ENCODE results near the gene PRR9. TPM values are rescaled to one million over a fixed set of nuclear protein-coding genes. Genes with fewer than 3 reads are reported as not detected.

Gene PRR9
- total and polyA plus RNA-seq, 2 experiments from 2014 or later: not detected

DNA sequence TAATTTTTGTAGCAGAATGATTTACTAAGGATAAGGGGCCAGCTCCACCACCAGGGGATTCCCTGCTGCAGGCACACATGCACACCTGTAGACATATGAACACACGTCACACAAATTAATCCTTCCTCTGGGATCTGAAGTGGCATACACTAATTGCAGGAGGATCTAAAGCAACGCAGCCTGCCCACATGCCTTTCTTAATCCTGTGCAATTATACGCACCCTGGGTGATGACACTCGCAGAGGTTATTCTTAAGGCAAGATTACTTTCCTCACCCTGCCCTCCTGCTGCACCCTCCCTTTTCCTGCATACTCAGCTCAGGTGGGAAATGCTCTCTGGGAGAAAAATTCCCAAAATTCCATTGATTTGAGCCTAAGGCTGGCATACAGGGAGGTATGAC, 34.6 kb downstream of the PRR9 start:
- H3K9me2 ChIP-seq (ENCODE audit: insufficient read depth): peaks cover 4% of the 10 kb centered on the region; the same call in 1 of the 2 replicates
- Mint-ChIP-seq H3K4me1 (no peaks in the 10 kb centered on the region), H3K9me3 (no peaks in the 10 kb centered on the region), H3K27me3 (ENCODE audit: insufficient read depth, low read depth, poor library complexity) (peaks cover 2% of the 10 kb centered on the region), H3K36me3 (ENCODE audit: low read depth) (no peaks in the 10 kb centered on the region), H3K27ac (no peak overlapping the region), H3K4me3 (no peak overlapping the region)
- no peaks in the 10 kb centered on the region for H3K4me1 ChIP-seq (ENCODE audit: insufficient read depth)
- TF ChIP-seq STAT1 (IDR thresholded peaks at IDR 0.05; ENCODE audit: unreplicated experiment) (no peak), EZH2phosphoT487 (IDR thresholded peaks at IDR 0.05; ENCODE audit: unreplicated experiment) (no peak), EZH2 (IDR thresholded peaks at IDR 0.05; ENCODE audit: low read depth, unreplicated experiment) (no peak), ZNF331 (CRISPR knock-in tag; IDR thresholded peaks at IDR 0.05; ENCODE audit: low read depth) (no peak), NANOG (IDR thresholded peaks at IDR 0.05; ENCODE audit: borderline replicate concordance) (no peak), JUNB (IDR thresholded peaks at IDR 0.05; ENCODE audit: unreplicated experiment) (no peak), ZNF114 (CRISPR knock-in tag; IDR thresholded peaks at IDR 0.05) (no peak), POLR2AphosphoS5 (IDR thresholded peaks at IDR 0.05; ENCODE audit: low read depth) (no peak), CREB1 (CRISPR knock-in tag; IDR thresholded peaks at IDR 0.05; ENCODE audit: low read depth) (no peak)
- TF ChIP-seq, protein P1, sequence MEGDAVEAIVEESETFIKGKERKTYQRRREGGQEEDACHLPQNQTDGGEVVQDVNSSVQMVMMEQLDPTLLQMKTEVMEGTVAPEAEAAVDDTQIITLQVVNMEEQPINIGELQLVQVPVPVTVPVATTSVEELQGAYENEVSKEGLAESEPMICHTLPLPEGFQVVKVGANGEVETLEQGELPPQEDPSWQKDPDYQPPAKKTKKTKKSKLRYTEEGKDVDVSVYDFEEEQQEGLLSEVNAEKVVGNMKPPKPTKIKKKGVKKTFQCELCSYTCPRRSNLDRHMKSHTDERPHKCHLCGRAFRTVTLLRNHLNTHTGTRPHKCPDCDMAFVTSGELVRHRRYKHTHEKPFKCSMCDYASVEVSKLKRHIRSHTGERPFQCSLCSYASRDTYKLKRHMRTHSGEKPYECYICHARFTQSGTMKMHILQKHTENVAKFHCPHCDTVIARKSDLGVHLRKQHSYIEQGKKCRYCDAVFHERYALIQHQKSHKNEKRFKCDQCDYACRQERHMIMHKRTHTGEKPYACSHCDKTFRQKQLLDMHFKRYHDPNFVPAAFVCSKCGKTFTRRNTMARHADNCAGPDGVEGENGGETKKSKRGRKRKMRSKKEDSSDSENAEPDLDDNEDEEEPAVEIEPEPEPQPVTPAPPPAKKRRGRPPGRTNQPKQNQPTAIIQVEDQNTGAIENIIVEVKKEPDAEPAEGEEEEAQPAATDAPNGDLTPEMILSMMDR (conservative IDR thresholded peaks at IDR 0.05; ENCODE audit: low read depth in 2 of 2): no peak
- TF ChIP-seq, protein P2, sequence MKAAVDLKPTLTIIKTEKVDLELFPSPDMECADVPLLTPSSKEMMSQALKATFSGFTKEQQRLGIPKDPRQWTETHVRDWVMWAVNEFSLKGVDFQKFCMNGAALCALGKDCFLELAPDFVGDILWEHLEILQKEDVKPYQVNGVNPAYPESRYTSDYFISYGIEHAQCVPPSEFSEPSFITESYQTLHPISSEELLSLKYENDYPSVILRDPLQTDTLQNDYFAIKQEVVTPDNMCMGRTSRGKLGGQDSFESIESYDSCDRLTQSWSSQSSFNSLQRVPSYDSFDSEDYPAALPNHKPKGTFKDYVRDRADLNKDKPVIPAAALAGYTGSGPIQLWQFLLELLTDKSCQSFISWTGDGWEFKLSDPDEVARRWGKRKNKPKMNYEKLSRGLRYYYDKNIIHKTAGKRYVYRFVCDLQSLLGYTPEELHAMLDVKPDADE (IDR thresholded peaks at IDR 0.05): no peak
- TF ChIP-seq, protein P3, sequence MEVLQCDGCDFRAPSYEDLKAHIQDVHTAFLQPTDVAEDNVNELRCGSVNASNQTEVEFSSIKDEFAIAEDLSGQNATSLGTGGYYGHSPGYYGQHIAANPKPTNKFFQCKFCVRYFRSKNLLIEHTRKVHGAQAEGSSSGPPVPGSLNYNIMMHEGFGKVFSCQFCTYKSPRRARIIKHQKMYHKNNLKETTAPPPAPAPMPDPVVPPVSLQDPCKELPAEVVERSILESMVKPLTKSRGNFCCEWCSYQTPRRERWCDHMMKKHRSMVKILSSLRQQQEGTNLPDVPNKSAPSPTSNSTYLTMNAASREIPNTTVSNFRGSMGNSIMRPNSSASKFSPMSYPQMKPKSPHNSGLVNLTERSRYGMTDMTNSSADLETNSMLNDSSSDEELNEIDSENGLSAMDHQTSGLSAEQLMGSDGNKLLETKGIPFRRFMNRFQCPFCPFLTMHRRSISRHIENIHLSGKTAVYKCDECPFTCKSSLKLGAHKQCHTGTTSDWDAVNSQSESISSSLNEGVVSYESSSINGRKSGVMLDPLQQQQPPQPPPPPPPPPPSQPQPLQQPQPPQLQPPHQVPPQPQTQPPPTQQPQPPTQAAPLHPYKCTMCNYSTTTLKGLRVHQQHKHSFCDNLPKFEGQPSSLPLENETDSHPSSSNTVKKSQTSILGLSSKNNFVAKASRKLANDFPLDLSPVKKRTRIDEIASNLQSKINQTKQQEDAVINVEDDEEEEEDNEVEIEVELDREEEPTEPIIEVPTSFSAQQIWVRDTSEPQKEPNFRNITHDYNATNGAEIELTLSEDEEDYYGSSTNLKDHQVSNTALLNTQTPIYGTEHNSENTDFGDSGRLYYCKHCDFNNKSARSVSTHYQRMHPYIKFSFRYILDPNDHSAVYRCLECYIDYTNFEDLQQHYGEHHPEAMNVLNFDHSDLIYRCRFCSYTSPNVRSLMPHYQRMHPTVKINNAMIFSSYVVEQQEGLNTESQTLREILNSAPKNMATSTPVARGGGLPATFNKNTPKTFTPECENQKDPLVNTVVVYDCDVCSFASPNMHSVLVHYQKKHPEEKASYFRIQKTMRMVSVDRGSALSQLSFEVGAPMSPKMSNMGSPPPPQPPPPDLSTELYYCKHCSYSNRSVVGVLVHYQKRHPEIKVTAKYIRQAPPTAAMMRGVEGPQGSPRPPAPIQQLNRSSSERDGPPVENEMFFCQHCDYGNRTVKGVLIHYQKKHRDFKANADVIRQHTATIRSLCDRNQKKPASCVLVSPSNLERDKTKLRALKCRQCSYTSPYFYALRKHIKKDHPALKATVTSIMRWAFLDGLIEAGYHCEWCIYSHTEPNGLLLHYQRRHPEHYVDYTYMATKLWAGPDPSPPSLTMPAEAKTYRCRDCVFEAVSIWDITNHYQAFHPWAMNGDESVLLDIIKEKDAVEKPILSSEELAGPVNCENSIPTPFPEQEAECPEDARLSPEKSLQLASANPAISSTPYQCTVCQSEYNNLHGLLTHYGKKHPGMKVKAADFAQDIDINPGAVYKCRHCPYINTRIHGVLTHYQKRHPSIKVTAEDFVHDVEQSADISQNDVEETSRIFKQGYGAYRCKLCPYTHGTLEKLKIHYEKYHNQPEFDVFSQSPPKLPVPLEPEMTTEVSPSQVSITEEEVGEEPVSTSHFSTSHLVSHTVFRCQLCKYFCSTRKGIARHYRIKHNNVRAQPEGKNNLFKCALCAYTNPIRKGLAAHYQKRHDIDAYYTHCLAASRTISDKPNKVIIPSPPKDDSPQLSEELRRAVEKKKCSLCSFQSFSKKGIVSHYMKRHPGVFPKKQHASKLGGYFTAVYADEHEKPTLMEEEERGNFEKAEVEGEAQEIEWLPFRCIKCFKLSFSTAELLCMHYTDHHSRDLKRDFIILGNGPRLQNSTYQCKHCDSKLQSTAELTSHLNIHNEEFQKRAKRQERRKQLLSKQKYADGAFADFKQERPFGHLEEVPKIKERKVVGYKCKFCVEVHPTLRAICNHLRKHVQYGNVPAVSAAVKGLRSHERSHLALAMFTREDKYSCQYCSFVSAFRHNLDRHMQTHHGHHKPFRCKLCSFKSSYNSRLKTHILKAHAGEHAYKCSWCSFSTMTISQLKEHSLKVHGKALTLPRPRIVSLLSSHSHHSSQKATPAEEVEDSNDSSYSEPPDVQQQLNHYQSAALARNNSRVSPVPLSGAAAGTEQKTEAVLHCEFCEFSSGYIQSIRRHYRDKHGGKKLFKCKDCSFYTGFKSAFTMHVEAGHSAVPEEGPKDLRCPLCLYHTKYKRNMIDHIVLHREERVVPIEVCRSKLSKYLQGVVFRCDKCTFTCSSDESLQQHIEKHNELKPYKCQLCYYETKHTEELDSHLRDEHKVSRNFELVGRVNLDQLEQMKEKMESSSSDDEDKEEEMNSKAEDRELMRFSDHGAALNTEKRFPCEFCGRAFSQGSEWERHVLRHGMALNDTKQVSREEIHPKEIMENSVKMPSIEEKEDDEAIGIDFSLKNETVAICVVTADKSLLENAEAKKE (CRISPR knock-in tag; IDR thresholded peaks at IDR 0.05): no peak
- TF ChIP-seq, protein P4, sequence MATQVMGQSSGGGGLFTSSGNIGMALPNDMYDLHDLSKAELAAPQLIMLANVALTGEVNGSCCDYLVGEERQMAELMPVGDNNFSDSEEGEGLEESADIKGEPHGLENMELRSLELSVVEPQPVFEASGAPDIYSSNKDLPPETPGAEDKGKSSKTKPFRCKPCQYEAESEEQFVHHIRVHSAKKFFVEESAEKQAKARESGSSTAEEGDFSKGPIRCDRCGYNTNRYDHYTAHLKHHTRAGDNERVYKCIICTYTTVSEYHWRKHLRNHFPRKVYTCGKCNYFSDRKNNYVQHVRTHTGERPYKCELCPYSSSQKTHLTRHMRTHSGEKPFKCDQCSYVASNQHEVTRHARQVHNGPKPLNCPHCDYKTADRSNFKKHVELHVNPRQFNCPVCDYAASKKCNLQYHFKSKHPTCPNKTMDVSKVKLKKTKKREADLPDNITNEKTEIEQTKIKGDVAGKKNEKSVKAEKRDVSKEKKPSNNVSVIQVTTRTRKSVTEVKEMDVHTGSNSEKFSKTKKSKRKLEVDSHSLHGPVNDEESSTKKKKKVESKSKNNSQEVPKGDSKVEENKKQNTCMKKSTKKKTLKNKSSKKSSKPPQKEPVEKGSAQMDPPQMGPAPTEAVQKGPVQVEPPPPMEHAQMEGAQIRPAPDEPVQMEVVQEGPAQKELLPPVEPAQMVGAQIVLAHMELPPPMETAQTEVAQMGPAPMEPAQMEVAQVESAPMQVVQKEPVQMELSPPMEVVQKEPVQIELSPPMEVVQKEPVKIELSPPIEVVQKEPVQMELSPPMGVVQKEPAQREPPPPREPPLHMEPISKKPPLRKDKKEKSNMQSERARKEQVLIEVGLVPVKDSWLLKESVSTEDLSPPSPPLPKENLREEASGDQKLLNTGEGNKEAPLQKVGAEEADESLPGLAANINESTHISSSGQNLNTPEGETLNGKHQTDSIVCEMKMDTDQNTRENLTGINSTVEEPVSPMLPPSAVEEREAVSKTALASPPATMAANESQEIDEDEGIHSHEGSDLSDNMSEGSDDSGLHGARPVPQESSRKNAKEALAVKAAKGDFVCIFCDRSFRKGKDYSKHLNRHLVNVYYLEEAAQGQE (IDR thresholded peaks at IDR 0.05; ENCODE audit: unreplicated experiment): no peak
- H3K27ac ChIP-seq (ENCODE audit: low read depth): no peak overlapping the region
- no peak overlapping the region for H3K4me3 ChIP-seq
- H3K79me2 ChIP-seq (replicated peaks; ENCODE audit: insufficient read depth): no peaks in the 10 kb centered on the region
- no peaks in the 10 kb centered on the region for H3K36me3 ChIP-seq (ENCODE audit: insufficient read depth)
- DNase-seq (ENCODE audit: low spot score): no peak
- no peaks in the 10 kb centered on the region for H4K20me1 ChIP-seq (replicated peaks; ENCODE audit: insufficient read depth)
- no peak overlapping the region for H3K4me2 ChIP-seq
- no peaks in the 10 kb centered on the region for H3K27me3 ChIP-seq (ENCODE audit: insufficient read depth)
- no peaks in the 10 kb centered on the region for H3F3A ChIP-seq (replicated peaks; ENCODE audit: low read depth)
- no peak for ATAC-seq
- no peak overlapping the region for H2AFZ ChIP-seq
